SK-N-MC (cell line): ENCODE results near the gene L3MBTL4.

Experiments used
- EZH2 ChIP-seq: fragments of 200-600 bp; sonication (generic); IDR thresholded peaks from one replicate; pipeline ENCODE4 v1.6.1; 2017; ENCODE audit warnings: antibody characterized with exemption
- POLR2AphosphoS5 ChIP-seq: IDR thresholded peaks from 2 replicates; pipeline ENCODE4 v1.6.1; 2012; ENCODE audit warnings: mild to moderate bottlenecking, low read depth, low read length, borderline replicate concordance

DNA sequence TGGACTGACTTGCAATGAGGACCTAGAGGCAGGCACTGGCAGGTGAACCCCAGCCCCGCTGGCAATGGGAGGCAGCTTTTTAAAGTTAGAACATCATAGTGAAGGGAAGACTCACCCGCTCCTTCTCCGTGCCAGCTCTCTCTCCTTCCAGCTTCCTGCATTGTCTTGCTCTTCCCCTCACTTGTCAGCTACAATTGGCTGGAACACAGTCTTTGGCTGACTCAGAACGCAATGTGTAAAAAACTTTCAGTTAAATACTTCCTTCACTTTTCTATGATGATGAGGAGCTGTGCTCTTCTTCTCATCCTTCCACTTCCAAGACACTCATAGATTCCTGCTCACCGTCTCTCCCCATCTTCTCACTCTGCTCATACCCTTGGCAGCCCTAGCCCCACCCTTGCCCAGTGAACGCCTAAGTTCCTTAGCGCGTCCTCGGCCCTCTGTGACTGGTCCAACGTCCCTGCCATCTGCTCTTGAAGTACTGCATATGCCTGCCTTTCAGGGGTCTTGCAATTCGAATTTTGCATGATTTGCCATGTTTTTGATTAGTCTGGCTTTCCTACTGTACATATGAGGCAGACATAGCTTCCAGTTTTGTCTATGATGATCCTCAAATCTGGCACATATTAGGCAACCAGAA, 401.4 kb downstream of the L3MBTL4 start:
- TF ChIP-seq EZH2, result no peak
- TF ChIP-seq POLR2AphosphoS5, result no peak
